Neutrophil (primary cell): Measurements from ENCODE around the gene HRH2.
"Not testable (repeated sequence)": the region's sequence is repeated elsewhere in the genome, so short reads cannot be mapped to it uniquely, and the experiment has no call there.

ENCODE experiments used
- H3K27ac ChIP-seq: fragments of 200-600 bp; sonication (generic); 2 replicates; pipeline ENCODE4 v1.5.1; 2016; ENCODE audit warnings: mild to moderate bottlenecking, moderate library complexity
- H3K27me3 ChIP-seq: fragments of 200-600 bp; sonication (generic); 2 replicates; pipeline ENCODE4 v1.6.0; 2016; ENCODE audit warnings: mild to moderate bottlenecking
- H3K36me3 ChIP-seq: fragments of 200-600 bp; sonication (generic); 2 replicates; pipeline ENCODE4 v1.5.1; 2017
- H3K4me1 ChIP-seq, 2 experiments: fragments of 200-600 bp in 1 of 2; sonication (generic) in 1 of 2; 1 replicate in 1 of 2; 2 replicates in 1 of 2; pipeline versions ENCODE4 v1.5.1 to v1.6.1; 2013 to 2016; ENCODE audit warnings: low read depth in 1 of 2, low read length in 1 of 2, mild to moderate bottlenecking in 1 of 2, moderate library complexity in 1 of 2; ENCODE audit not compliant: control insufficient read depth in 1 of 2, insufficient read depth in 1 of 2
- H3K4me3 ChIP-seq, 2 experiments: fragments of 200-600 bp in 1 of 2; sonication (generic) in 1 of 2; 1 replicate in 1 of 2; 2 replicates in 1 of 2; pipeline ENCODE4 v1.5.1; 2013 to 2016; ENCODE audit warnings: low read depth in 1 of 2, low read length in 1 of 2, mild to moderate bottlenecking in 1 of 2, moderate library complexity in 1 of 2
- H3K9me3 ChIP-seq: fragments of 200-600 bp; sonication (generic); 2 replicates; pipeline ENCODE4 v1.5.1; 2016
- CTCF ChIP-seq: fragments of 200-600 bp; sonication (generic); IDR thresholded peaks from 2 replicates; pipeline ENCODE4 v1.5.1; 2016; ENCODE audit warnings: antibody characterized with exemption

HRH2 gene

DNA sequence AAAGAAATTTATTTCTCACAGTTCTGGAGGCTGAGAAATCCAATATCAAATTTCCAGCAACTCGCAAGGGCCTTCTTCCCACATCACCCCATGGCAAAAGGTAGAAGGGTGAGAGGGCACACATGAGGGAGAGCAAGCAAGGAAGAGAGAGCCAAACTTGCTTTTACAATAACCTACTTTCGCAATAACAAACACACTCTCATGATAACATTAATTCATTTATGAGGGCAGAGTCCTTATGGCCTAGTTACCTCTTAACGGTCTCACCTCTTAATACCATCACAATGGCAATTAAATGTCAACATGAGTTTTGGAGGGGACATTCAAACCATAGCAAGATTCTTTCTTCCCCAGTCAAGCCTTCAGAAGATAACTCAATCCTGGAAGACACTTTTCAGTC, 11.6 kb upstream of the HRH2 start:
- Histone ChIP-seq H3K9me3 (no peaks in the 10 kb centered on the region), H3K4me3 (no peak overlapping the region), H3K27ac (no peak overlapping the region), H3K27me3 (no peaks in the 10 kb centered on the region), H3K36me3 (no peaks in the 10 kb centered on the region), H3K4me1 (peaks cover 6 to 10% of the 10 kb centered on the region in 2 experiments)
- no peak for TF ChIP-seq CTCF

GRCh38 chr5:175649967-175650366, 7.9 kb upstream of the HRH2 start:
- Histone ChIP-seq H3K4me1 (peaks cover 34 to 45% of the 10 kb centered on the region in 2 experiments), H3K36me3 (no peaks in the 10 kb centered on the region), H3K4me3 (no peak overlapping the region), H3K27ac (no peak overlapping the region), H3K27me3 (no peaks in the 10 kb centered on the region), H3K9me3 (no peaks in the 10 kb centered on the region)
- TF ChIP-seq CTCF: no peak

GRCh38 chr5:175650430-175651205, 7.3 kb upstream of the HRH2 start:
- not testable (repeated sequence) for H3K4me3 ChIP-seq, H3K27ac ChIP-seq, H3K27me3 ChIP-seq, H3K36me3 ChIP-seq, H3K9me3 ChIP-seq
- H3K4me1 ChIP-seq: peaks cover 40 to 52% of the 10 kb centered on the region in 2 experiments

- peaks cover 58 to 72% of the 10 kb centered on the region in 2 experiments for H3K4me1 ChIP-seq
- peak overlapping the region; percentile 56 for H3K27ac ChIP-seq
- no peak for TF ChIP-seq CTCF
- no peaks in the 10 kb centered on the region for H3K36me3 ChIP-seq
- peak overlapping the region in 1 of 2 experiments; percentile 13 for H3K4me3 ChIP-seq
- H3K9me3 ChIP-seq: no peaks in the 10 kb centered on the region
- H3K27me3 ChIP-seq: no peaks in the 10 kb centered on the region
These were observed 4.9 kb upstream of the HRH2 start for GRCh38 chr5:175652741-175653663.

- H3K36me3 ChIP-seq: no peaks in the 10 kb centered on the region
- peaks cover 60 to 75% of the 10 kb centered on the region in 2 experiments for H3K4me1 ChIP-seq
- H3K27me3 ChIP-seq: no peaks in the 10 kb centered on the region
- no peak overlapping the region for H3K4me3 ChIP-seq
- H3K9me3 ChIP-seq: no peaks in the 10 kb centered on the region
- peak overlapping the region; percentile 56 for H3K27ac ChIP-seq
- TF ChIP-seq CTCF: no peak
These were observed 4.1 kb upstream of the HRH2 start for GRCh38 chr5:175653763-175654162.

DNA sequence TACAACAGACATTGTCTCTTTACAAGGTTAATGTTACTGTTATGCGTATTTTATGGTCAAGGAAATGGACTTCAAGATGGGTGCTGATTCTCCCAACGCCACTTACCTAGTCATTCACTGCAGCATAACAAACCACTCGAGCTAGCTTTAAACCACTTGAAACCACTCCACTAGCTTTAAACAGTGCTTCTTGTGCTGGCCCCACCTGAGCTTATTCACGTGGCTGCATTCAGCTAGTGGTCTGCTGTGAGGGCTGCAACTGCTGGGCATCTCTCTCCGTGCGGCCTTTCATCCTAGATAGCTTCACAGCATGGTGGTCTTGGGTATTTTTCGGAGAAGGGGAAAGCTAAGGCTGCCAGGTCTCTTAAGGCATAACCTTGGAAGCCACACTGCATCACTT, 3.5 kb upstream of the HRH2 start:
- H3K27me3 ChIP-seq: no peaks in the 10 kb centered on the region
- H3K4me3 ChIP-seq: no peak overlapping the region
- H3K4me1 ChIP-seq: peaks cover 65 to 80% of the 10 kb centered on the region in 2 experiments
- TF ChIP-seq CTCF: no peak
- no peaks in the 10 kb centered on the region for H3K36me3 ChIP-seq
- no peaks in the 10 kb centered on the region for H3K9me3 ChIP-seq
- no peak overlapping the region for H3K27ac ChIP-seq
